Keratinocyte (primary cell): ENCODE results near the gene ATP8A2. TPM values are rescaled to one million over a fixed set of nuclear protein-coding genes. Genes with fewer than 3 reads are reported as not detected.
"Not testable (repeated sequence)": the region's sequence is repeated elsewhere in the genome, so short reads cannot be mapped to it uniquely, and the experiment has no call there.

Experiments used
- DNase-seq: peaks from one replicate; pipeline ENCODE4 v3.0.0-alpha.2; 2011; ENCODE audit warnings: low read depth, missing footprints, low spot score
- FAIRE-seq: peaks from 2 replicates; lab custom pipeline; 2011; peaks lifted over from hg19 to GRCh38; lab: Jason Lieb, UNC
- H2AFZ ChIP-seq: 2 replicates; pipeline ENCODE4 v1.6.0; 2012; ENCODE audit warnings: low read length, control low read depth, inconsistent platforms; ENCODE audit not compliant: control insufficient read depth
- H3K27ac ChIP-seq: 2 replicates; pipeline ENCODE4 v1.5.1; 2011; ENCODE audit warnings: low read length; ENCODE audit not compliant: control insufficient read depth, insufficient read depth
- H3K27me3 ChIP-seq: 3 replicates; pipeline ENCODE4 v1.6.0; 2011; ENCODE audit warnings: low read length; ENCODE audit not compliant: control insufficient read depth, insufficient read depth; ENCODE audit errors: extremely low read depth
- H3K36me3 ChIP-seq, 2 experiments: 2 replicates in 1 of 2; 3 replicates in 1 of 2; pipeline ENCODE4 v1.5.1; 2011; ENCODE audit warnings: low read length in 2 of 2, mild to moderate bottlenecking in 1 of 2; ENCODE audit not compliant: control insufficient read depth in 2 of 2, insufficient read depth in 2 of 2; ENCODE audit errors: extremely low read depth in 1 of 2
- H3K4me1 ChIP-seq: 3 replicates; pipeline ENCODE4 v1.5.1; 2011; ENCODE audit warnings: low read length; ENCODE audit not compliant: control insufficient read depth, insufficient read depth; ENCODE audit errors: extremely low read depth
- H3K4me2 ChIP-seq: 3 replicates; pipeline ENCODE4 v1.6.0; 2011; ENCODE audit warnings: low read depth, low read length; ENCODE audit not compliant: control insufficient read depth, insufficient read depth; ENCODE audit errors: extremely low read depth
- H3K4me3 ChIP-seq, 3 experiments: fragments of 200-600 bp in 1 of 3; sonication (generic) in 1 of 3; 2 replicates in 2 of 3; 3 replicates in 1 of 3; pipeline ENCODE4 v1.5.1; 2011 to 2016; ENCODE audit warnings: low read length in 3 of 3, mild to moderate bottlenecking in 3 of 3, control low read depth in 2 of 3, inconsistent platforms in 1 of 3, low read depth in 1 of 3, mixed read lengths in 1 of 3, mixed run types in 1 of 3, moderate library complexity in 1 of 3; ENCODE audit not compliant: control insufficient read depth in 2 of 3, insufficient read depth in 2 of 3; ENCODE audit errors: extremely low read depth in 1 of 3
- H3K79me2 ChIP-seq: 2 replicates; pipeline ENCODE4 v1.6.0; 2012; ENCODE audit warnings: low read length; ENCODE audit not compliant: control insufficient read depth, insufficient read depth
- H3K9ac ChIP-seq: 3 replicates; pipeline ENCODE4 v1.6.0; 2011; ENCODE audit warnings: low read length; ENCODE audit not compliant: control insufficient read depth, insufficient read depth; ENCODE audit errors: extremely low read depth
- H3K9me1 ChIP-seq: 3 replicates; pipeline ENCODE4 v1.6.0; 2011; ENCODE audit warnings: low read length; ENCODE audit not compliant: control insufficient read depth, insufficient read depth; ENCODE audit errors: extremely low read depth
- H3K9me3 ChIP-seq: 2 replicates; pipeline ENCODE4 v1.5.1; 2012; ENCODE audit warnings: low read depth, low read length; ENCODE audit not compliant: control insufficient read depth
- H4K20me1 ChIP-seq: 3 replicates; pipeline ENCODE4 v1.6.0; 2011; ENCODE audit warnings: low read length; ENCODE audit not compliant: control insufficient read depth, insufficient read depth; ENCODE audit errors: extremely low read depth
- CTCF ChIP-seq, 3 experiments: IDR thresholded peaks in 1 of 3; conservative IDR thresholded peaks in 1 of 3; optimal IDR thresholded peaks in 1 of 3; 2 replicates in 2 of 3; 3 replicates in 1 of 3; pipeline versions ENCODE3 to v1.5.1; 2011; ENCODE audit warnings: low read length in 3 of 3, mild to moderate bottlenecking in 3 of 3, moderate library complexity in 2 of 3, control low read depth in 1 of 3, inconsistent platforms in 1 of 3; ENCODE audit not compliant: insufficient read depth in 2 of 3; ENCODE audit errors: extremely low read depth in 1 of 3
- EZH2 ChIP-seq: IDR thresholded peaks from one replicate; pipeline ENCODE4 v1.6.1; 2012; ENCODE audit warnings: inconsistent platforms, mild to moderate bottlenecking, low read length, moderate library complexity
- dilution Hi-C: fragments of 300-500 bp; cut with MboI; formaldehyde crosslinking; loops from one replicate; pipeline ENCODE4 v1.7.0; 2020; ENCODE audit warnings: low sequenced_read_pairs; ENCODE audit not compliant: extremely low pct_ligation_motif_present
- polyA plus RNA-seq, 5 experiments: library from polyadenylated mRNA; depleted of rRNA in 3 of 5; stranded (reverse) in 3 of 5; stranded (forward) in 1 of 5; unstranded in 1 of 5; fragments of >200 nt; gene quantifications; 1 replicate in 1 of 5; 2 replicates in 3 of 5; 3 replicates in 1 of 5; pipeline versions ENCODE4 v1.2.1 to v1.2.3, GENCODE V29; 2011 to 2012; ENCODE audit warnings: missing spikeins in 2 of 5, low read depth in 1 of 5, low replicate concordance in 1 of 5

Gene ATP8A2
- polyA plus RNA-seq, 1 donor (not counting 4 experiments of a cell fraction or from before 2014, with no cell fraction given), result 0.16 TPM

- Histone ChIP-seq H4K20me1 (no peaks in the 10 kb centered on the region), H2AFZ (no peak overlapping the region), H3K4me2 (no peak overlapping the region), H3K4me3 (no peak overlapping the region), H3K27me3 (peaks cover 5% of the 10 kb centered on the region), H3K4me1 (no peaks in the 10 kb centered on the region), H3K27ac (no peak overlapping the region), H3K9ac (no peak overlapping the region), H3K9me3 (no peaks in the 10 kb centered on the region), H3K79me2 (no peaks in the 10 kb centered on the region), H3K9me1 (no peaks in the 10 kb centered on the region), H3K36me3 (no peaks in the 10 kb centered on the region)
- dilution Hi-C loops, result no loop called here
- TF ChIP-seq EZH2, result no peak
- peak in 2 of 3 experiments; percentile 8 to 11 for TF ChIP-seq CTCF (optimal IDR thresholded peaks at IDR 0.05 in 1 of 3, IDR thresholded peaks at IDR 0.05 in 1 of 3, conservative IDR thresholded peaks at IDR 0.05 in 1 of 3; ENCODE audit: extremely low read depth in 1 of 3, insufficient read depth in 2 of 3, low read length in 3 of 3)
- DNase-seq (no peak), FAIRE-seq (no peak)
Measured at GRCh38 chr13:25571237-25571636, 199.5 kb downstream of the ATP8A2 start.

- H3K27ac ChIP-seq, H3K79me2 ChIP-seq, DNase-seq, dilution Hi-C loops, H4K20me1 ChIP-seq, H3K9me3 ChIP-seq, H3K4me1 ChIP-seq, H2AFZ ChIP-seq, H3K36me3 ChIP-seq, H3K9ac ChIP-seq, H3K27me3 ChIP-seq, H3K4me3 ChIP-seq, H3K4me2 ChIP-seq, FAIRE-seq, H3K9me1 ChIP-seq: not testable (repeated sequence)
Measured at GRCh38 chr13:25572171-25572570, 200.4 kb downstream of the ATP8A2 start.
